Measurements from ENCODE around the gene CCDC85B. TPM values are rescaled to one million over a fixed set of nuclear protein-coding genes. Genes with fewer than 3 reads are reported as not detected.
"Not testable (repeated sequence)": the region's sequence is repeated elsewhere in the genome, so short reads cannot be mapped to it uniquely, and the experiment has no call there.

The CCDC85B gene
- total and polyA plus RNA-seq, 4 donors, result 20.7 to 63.4 (median 53.9) TPM

GRCh38 chr11:65844231-65844872 is 46.1 kb upstream of the CCDC85B start:
- H3K9me3 ChIP-seq (ENCODE audit: control insufficient read depth in 4 of 4, insufficient read depth in 3 of 4, low read length in 3 of 4), result no peaks in the 10 kb centered on the region
- TF ChIP-seq, protein P1, sequence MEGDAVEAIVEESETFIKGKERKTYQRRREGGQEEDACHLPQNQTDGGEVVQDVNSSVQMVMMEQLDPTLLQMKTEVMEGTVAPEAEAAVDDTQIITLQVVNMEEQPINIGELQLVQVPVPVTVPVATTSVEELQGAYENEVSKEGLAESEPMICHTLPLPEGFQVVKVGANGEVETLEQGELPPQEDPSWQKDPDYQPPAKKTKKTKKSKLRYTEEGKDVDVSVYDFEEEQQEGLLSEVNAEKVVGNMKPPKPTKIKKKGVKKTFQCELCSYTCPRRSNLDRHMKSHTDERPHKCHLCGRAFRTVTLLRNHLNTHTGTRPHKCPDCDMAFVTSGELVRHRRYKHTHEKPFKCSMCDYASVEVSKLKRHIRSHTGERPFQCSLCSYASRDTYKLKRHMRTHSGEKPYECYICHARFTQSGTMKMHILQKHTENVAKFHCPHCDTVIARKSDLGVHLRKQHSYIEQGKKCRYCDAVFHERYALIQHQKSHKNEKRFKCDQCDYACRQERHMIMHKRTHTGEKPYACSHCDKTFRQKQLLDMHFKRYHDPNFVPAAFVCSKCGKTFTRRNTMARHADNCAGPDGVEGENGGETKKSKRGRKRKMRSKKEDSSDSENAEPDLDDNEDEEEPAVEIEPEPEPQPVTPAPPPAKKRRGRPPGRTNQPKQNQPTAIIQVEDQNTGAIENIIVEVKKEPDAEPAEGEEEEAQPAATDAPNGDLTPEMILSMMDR (IDR thresholded peaks at IDR 0.05; ENCODE audit: control extremely low read depth, extremely low read depth), result no peak
- DNase-seq (no peak), ATAC-seq (ENCODE audit: insufficient read depth, low FRiP score) (no peak)
- no peaks in the 10 kb centered on the region for H3K36me3 ChIP-seq (ENCODE audit: control insufficient read depth in 4 of 4, insufficient read depth in 4 of 4, low read length in 4 of 4)
- H3K27ac ChIP-seq (ENCODE audit: low read depth in 1 of 2, low read length in 1 of 2), result no peak overlapping the region
- 86 to 90% methylated on average over 10 of the region's 10 CpGs for WGBS, 2 donors
- H3K4me3 ChIP-seq, result no peak overlapping the region
- H3K27me3 ChIP-seq (ENCODE audit: control insufficient read depth in 3 of 3, insufficient read depth in 3 of 3, low read length in 2 of 3), result no peaks in the 10 kb centered on the region
- H3K4me1 ChIP-seq (ENCODE audit: control insufficient read depth in 5 of 5, insufficient read depth in 5 of 5, low read length in 5 of 5), result no peaks in the 10 kb centered on the region
- H3K9ac ChIP-seq (ENCODE audit: insufficient read depth in 1 of 2, low read length in 2 of 2), result no peak overlapping the region

- WGBS, 2 donors, result 74 to 77% methylated on average over 3 of the region's 3 CpGs
- no peaks in the 10 kb centered on the region for H3K27me3 ChIP-seq (ENCODE audit: control insufficient read depth in 3 of 3, insufficient read depth in 3 of 3, low read length in 2 of 3)
- no peak overlapping the region for H3K9ac ChIP-seq (ENCODE audit: insufficient read depth in 1 of 2, low read length in 2 of 2)
- TF ChIP-seq, protein P1 (IDR thresholded peaks at IDR 0.05; ENCODE audit: control extremely low read depth, extremely low read depth), result no peak
- DNase-seq (no peak), ATAC-seq (ENCODE audit: insufficient read depth, low FRiP score) (no peak)
- H3K9me3 ChIP-seq (ENCODE audit: control insufficient read depth in 4 of 4, insufficient read depth in 3 of 4, low read length in 3 of 4), result peaks cover 0 to 6% (median 2%) of the 10 kb centered on the region in 4 donors
- no peaks in the 10 kb centered on the region for H3K4me1 ChIP-seq (ENCODE audit: control insufficient read depth in 5 of 5, insufficient read depth in 5 of 5, low read length in 5 of 5)
- no peak overlapping the region for H3K27ac ChIP-seq (ENCODE audit: low read depth in 1 of 2, low read length in 1 of 2)
- no peak overlapping the region for H3K4me3 ChIP-seq
- H3K36me3 ChIP-seq (ENCODE audit: control insufficient read depth in 4 of 4, insufficient read depth in 4 of 4, low read length in 4 of 4), result peaks cover 0 to 18% (median 2%) of the 10 kb centered on the region in 4 donors
Observed at GRCh38 chr11:65847746-65848145, 42.7 kb upstream of the CCDC85B start.

GRCh38 chr11:65848693-65849092 is 41.8 kb upstream of the CCDC85B start:
- WGBS, 2 donors, result 63 to 66% methylated on average over 7 of the region's 7 CpGs
- H3K9me3 ChIP-seq (ENCODE audit: control insufficient read depth in 4 of 4, insufficient read depth in 3 of 4, low read length in 3 of 4); H3K27me3 ChIP-seq (ENCODE audit: control insufficient read depth in 3 of 3, insufficient read depth in 3 of 3, low read length in 2 of 3): not testable (repeated sequence)

DNA sequence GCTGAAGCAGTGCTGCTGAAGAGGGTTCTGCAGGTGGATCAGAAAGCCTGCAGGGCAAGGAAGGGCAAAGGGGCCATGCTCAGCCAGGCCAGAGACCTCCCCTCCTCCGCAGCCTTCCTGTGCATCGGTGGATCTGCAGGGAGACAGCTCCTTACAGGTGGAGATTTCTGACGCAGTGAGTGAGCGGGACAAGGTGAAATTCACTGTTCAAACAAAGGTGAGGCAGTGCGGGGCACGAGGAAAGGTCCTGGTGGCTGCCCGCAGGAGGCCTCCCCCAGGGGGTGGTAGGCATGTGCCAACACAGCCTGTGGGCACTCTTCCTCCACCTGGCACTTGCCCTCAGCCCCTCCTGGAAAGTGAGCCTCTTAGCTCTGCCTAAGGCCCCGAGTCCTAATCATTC is 41.1 kb upstream of the CCDC85B start:
- TF ChIP-seq, protein P1 (IDR thresholded peaks at IDR 0.05; ENCODE audit: control extremely low read depth, extremely low read depth), result no peak
- Histone ChIP-seq H3K27me3 (ENCODE audit: control insufficient read depth in 3 of 3, insufficient read depth in 3 of 3, low read length in 2 of 3) (no peaks in the 10 kb centered on the region), H3K9me3 (ENCODE audit: control insufficient read depth in 4 of 4, insufficient read depth in 3 of 4, low read length in 3 of 4) (peaks cover 0 to 6% (median 2%) of the 10 kb centered on the region in 4 donors), H3K27ac (ENCODE audit: low read depth in 1 of 2, low read length in 1 of 2) (no peak overlapping the region), H3K4me3 (no peak overlapping the region), H3K36me3 (ENCODE audit: control insufficient read depth in 4 of 4, insufficient read depth in 4 of 4, low read length in 4 of 4) (peaks cover 9 to 35% (median 11%) of the 10 kb centered on the region in 4 donors), H3K9ac (ENCODE audit: insufficient read depth in 1 of 2, low read length in 2 of 2) (no peak overlapping the region), H3K4me1 (ENCODE audit: control insufficient read depth in 5 of 5, insufficient read depth in 5 of 5, low read length in 5 of 5) (no peaks in the 10 kb centered on the region)
- WGBS, 2 donors, result 67 to 68% methylated on average over 8 of the region's 8 CpGs
- ATAC-seq (ENCODE audit: insufficient read depth, low FRiP score), result no peak
- DNase-seq, result no peak

More at GRCh38 chr11:65848693-65849092, 41.8 kb upstream of the CCDC85B start:
- ATAC-seq (ENCODE audit: insufficient read depth, low FRiP score); H3K4me1 ChIP-seq (ENCODE audit: control insufficient read depth in 5 of 5, insufficient read depth in 5 of 5, low read length in 5 of 5); H3K4me3 ChIP-seq; H3K27ac ChIP-seq (ENCODE audit: low read depth in 1 of 2, low read length in 1 of 2); H3K9ac ChIP-seq (ENCODE audit: insufficient read depth in 1 of 2, low read length in 2 of 2): not testable (repeated sequence)
- DNase-seq, result peak in 1 of 3 donors; percentile 10
- H3K36me3 ChIP-seq (ENCODE audit: control insufficient read depth in 4 of 4, insufficient read depth in 4 of 4, low read length in 4 of 4), result peaks cover 4 to 28% (median 6%) of the 10 kb centered on the region in 4 donors
